Stimulated activated CD8-positive, alpha-beta memory T cell treated with anti-CD3 and anti-CD28 coated beads, Interleukin-15, amount 100 ng/mL, for 4 hours (primary cell): ENCODE measurements around the gene DISP2.

Source experiments
- DNase-seq, 2 donors: peaks; one replicate each; pipeline ENCODE4 v3.0.0-alpha.2; 2020; ENCODE audit warnings: low read depth in 2 of 2

Gene DISP2

GRCh38 chr15:40365016-40365415 lies 7.0 kb downstream of the DISP2 start:
- no peak for DNase-seq

GRCh38 chr15:40365624-40366456 lies 7.8 kb downstream of the DISP2 start:
- no peak for DNase-seq

GRCh38 chr15:40366457-40367370 lies 8.7 kb downstream of the DISP2 start:
- DNase-seq, result no peak

- DNase-seq, result no peak
These were observed 9.3 kb downstream of the DISP2 start for GRCh38 chr15:40367371-40367685.

- DNase-seq, result peak; percentile 77 to 78
These were observed 9.9 kb downstream of the DISP2 start for GRCh38 chr15:40367686-40368611.

- no peak for DNase-seq
These were observed 10.9 kb downstream of the DISP2 start for GRCh38 chr15:40368719-40369473.

GRCh38 chr15:40369474-40369869 lies 11.5 kb downstream of the DISP2 start:
- no peak for DNase-seq

GRCh38 chr15:40369971-40370370 lies 12.0 kb downstream of the DISP2 start:
- DNase-seq, result no peak

- no peak for DNase-seq
These were observed 15.0 kb downstream of the DISP2 start for GRCh38 chr15:40372981-40373380.

- DNase-seq, result no peak
These were observed 19.6 kb downstream of the DISP2 start for GRCh38 chr15:40377606-40378005.

- DNase-seq, result no peak
These were observed 21.4 kb downstream of the DISP2 start for GRCh38 chr15:40379374-40379773.

GRCh38 chr15:40379853-40380252 lies 21.8 kb downstream of the DISP2 start:
- no peak for DNase-seq

- DNase-seq, result no peak
These were observed 22.6 kb downstream of the DISP2 start for GRCh38 chr15:40380636-40381035.

GRCh38 chr15:40381818-40382529 lies 24.0 kb downstream of the DISP2 start:
- no peak for DNase-seq

GRCh38 chr15:40382580-40383456 lies 24.8 kb downstream of the DISP2 start, which contains the start of gene KNSTRN:
KNSTRN (plus strand) TSS chr15:40382721; CDS start chr15:40382836, 115 bp downstream.
- DNase-seq, result peak; percentile 72 to 88

- DNase-seq, result no peak
These were observed 28.5 kb downstream of the DISP2 start for GRCh38 chr15:40386480-40386879.

GRCh38 chr15:40388941-40389823 lies 31.2 kb downstream of the DISP2 start:
- no peak for DNase-seq
